Right lobe of liver (tissue), 4 donors: ENCODE results near the gene NKAIN2.

Experiments used
- POLR2A ChIP-seq: fragments of 450-650 bp; IDR thresholded peaks from one replicate; pipeline ENCODE4 v1.6.1; 2017; ENCODE audit warnings: antibody characterized with exemption, mild to moderate bottlenecking
- TF ChIP-seq, protein P1 (sequence below), 4 donors: fragments of 200-600 bp in 3 of 4; fragments of 450-650 bp in 1 of 4; IDR thresholded peaks; one replicate each; pipeline versions ENCODE4 v1.5.1 to v1.8.0; 2016 to 2022; ENCODE audit warnings: antibody characterized with exemption in 4 of 4, mild to moderate bottlenecking in 2 of 4
- donor health status: DM: no; HTN: no; CAD: no.
- donor health status: DM: no; HTN: no; CAD: no.
- donor health status: DM: no; HTN: yes; CAD: no.

DNA sequence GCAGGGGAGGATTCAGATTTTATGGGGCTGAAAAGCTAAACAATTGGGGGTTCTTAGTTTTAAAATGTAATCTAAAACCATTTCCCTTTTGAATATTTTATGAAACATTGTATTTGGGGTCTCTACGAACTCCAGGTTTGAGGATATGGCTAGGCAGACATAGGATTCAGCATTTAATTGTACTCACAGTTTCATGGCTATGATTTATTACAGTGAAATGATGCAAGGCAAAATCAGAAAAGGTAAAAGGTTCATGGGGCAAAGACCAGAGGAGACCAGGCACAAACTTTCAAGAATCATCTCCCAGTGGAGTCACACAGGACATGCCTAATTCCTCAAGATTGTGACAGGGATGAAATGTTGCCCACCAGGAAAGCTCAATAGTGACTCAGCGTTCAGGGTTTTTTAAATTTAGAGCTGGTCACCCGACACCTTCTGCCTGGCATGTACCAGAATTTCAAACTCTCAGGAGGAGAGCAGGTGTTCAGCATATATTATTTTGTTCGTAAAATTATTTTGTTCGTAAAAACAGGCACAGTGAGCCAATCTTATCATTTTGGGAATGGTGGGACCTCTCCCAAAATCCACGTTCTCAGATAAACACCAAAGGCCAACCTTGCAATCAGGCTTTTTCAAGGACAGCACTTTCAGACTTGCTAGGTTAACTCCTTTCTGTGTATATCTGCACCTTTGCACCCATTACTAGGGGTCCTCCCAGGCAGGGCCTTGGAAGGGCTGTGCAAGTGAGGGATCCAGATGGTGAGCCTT is 270.3 kb downstream of the NKAIN2 start:
- TF ChIP-seq, protein P1, sequence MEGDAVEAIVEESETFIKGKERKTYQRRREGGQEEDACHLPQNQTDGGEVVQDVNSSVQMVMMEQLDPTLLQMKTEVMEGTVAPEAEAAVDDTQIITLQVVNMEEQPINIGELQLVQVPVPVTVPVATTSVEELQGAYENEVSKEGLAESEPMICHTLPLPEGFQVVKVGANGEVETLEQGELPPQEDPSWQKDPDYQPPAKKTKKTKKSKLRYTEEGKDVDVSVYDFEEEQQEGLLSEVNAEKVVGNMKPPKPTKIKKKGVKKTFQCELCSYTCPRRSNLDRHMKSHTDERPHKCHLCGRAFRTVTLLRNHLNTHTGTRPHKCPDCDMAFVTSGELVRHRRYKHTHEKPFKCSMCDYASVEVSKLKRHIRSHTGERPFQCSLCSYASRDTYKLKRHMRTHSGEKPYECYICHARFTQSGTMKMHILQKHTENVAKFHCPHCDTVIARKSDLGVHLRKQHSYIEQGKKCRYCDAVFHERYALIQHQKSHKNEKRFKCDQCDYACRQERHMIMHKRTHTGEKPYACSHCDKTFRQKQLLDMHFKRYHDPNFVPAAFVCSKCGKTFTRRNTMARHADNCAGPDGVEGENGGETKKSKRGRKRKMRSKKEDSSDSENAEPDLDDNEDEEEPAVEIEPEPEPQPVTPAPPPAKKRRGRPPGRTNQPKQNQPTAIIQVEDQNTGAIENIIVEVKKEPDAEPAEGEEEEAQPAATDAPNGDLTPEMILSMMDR (IDR thresholded peaks at IDR 0.05): no peak
- TF ChIP-seq POLR2A: no peak
